Glutamatergic neuron (in vitro differentiated cells): Measurements from ENCODE around the gene FLOT1. TPM values are rescaled to one million over a fixed set of nuclear protein-coding genes. Genes with fewer than 3 reads are reported as not detected.

Experiments used
- DNase-seq: peaks from one replicate; pipeline ENCODE4 v3.0.0; 2022
- H3K27ac Mint-ChIP-seq: one replicate; pipeline ENCODE4 v1.8.0; 2020; ENCODE audit warnings: mild to moderate bottlenecking, mixed read lengths, inconsistent platforms; ENCODE audit not compliant: unreplicated experiment
- H3K27me3 Mint-ChIP-seq: one replicate; pipeline ENCODE4 v1.8.0; 2020; ENCODE audit warnings: mild to moderate bottlenecking, moderate library complexity, mixed read lengths, inconsistent platforms; ENCODE audit not compliant: unreplicated experiment
- H3K36me3 Mint-ChIP-seq: one replicate; pipeline ENCODE4 v1.8.0; 2020; ENCODE audit warnings: mild to moderate bottlenecking, mixed read lengths, inconsistent platforms; ENCODE audit not compliant: unreplicated experiment
- H3K4me1 Mint-ChIP-seq: one replicate; pipeline ENCODE4 v1.8.0; 2020; ENCODE audit warnings: mild to moderate bottlenecking, low read depth, mixed read lengths, inconsistent platforms; ENCODE audit not compliant: unreplicated experiment
- H3K4me3 Mint-ChIP-seq: one replicate; pipeline ENCODE4 v1.8.0; 2020; ENCODE audit warnings: mild to moderate bottlenecking, mixed read lengths, inconsistent platforms; ENCODE audit not compliant: unreplicated experiment
- H3K9me3 Mint-ChIP-seq: one replicate; pipeline ENCODE4 v1.8.0; 2020; ENCODE audit warnings: mild to moderate bottlenecking, moderate library complexity, mixed read lengths, inconsistent platforms; ENCODE audit not compliant: unreplicated experiment
- total RNA-seq: library from RNA; stranded (reverse); fragmentation: NEBNext Ultra II Directional; extraction: Animal tissue kit (Norgen Biotek cat#: 25700); gene quantifications from one replicate; pipeline ENCODE4 v1.2.1, GENCODE V29; 2021; ENCODE audit not compliant: unreplicated experiment
- TF ChIP-seq, protein P1 (sequence below): fragments of 200-600 bp; sonication (generic); IDR thresholded peaks from one replicate; pipeline ENCODE4 v1.5.0; 2021; ENCODE audit not compliant: partially characterized antibody, unreplicated experiment

Gene FLOT1
- total RNA-seq, 1 donor from 2014 or later: 191 TPM

DNA sequence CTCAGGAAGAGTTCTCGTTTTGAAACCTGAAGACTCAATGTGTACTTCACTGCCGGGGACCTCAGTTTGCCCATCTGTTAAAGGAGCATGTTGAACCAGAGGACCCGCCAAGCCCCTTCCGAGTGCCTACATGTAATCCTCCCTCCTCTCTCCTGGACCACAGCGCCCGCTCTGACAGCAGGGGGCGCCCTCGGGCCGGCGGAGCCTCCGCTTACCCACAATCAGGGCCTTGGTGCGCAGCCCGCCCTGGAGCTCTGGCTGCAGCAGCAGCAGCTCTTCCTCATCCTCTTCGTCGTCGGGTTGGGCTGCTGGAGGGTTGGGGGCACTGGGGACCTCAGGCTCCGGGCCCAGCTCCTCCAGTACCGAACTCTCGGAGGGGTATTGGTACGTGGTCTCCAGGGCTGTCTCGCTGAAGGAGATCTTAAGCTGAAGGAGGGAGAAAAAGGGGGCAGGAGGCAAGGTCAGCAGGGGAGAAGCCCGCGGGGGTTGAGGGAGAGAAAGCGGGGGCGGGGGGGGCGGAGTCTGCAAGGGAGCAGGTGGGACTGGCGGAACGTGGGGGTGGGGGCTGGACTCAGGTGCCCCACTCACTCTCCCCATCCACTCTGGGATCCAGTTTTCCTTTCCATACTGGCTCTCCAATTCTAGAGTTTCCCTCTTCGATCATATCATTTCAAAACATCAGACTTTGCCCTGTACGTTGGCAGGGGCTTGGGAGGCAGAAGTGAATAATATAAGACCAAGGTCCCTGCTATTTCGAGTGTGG lies 63.3 kb downstream of the FLOT1 start:
- TF ChIP-seq, protein P1, sequence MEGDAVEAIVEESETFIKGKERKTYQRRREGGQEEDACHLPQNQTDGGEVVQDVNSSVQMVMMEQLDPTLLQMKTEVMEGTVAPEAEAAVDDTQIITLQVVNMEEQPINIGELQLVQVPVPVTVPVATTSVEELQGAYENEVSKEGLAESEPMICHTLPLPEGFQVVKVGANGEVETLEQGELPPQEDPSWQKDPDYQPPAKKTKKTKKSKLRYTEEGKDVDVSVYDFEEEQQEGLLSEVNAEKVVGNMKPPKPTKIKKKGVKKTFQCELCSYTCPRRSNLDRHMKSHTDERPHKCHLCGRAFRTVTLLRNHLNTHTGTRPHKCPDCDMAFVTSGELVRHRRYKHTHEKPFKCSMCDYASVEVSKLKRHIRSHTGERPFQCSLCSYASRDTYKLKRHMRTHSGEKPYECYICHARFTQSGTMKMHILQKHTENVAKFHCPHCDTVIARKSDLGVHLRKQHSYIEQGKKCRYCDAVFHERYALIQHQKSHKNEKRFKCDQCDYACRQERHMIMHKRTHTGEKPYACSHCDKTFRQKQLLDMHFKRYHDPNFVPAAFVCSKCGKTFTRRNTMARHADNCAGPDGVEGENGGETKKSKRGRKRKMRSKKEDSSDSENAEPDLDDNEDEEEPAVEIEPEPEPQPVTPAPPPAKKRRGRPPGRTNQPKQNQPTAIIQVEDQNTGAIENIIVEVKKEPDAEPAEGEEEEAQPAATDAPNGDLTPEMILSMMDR: peak; percentile 92
- H3K27me3 Mint-ChIP-seq: peaks cover 11% of the 10 kb centered on the region
- H3K27ac Mint-ChIP-seq: peak overlapping the region; percentile 55
- DNase-seq: peak; percentile 95
- peaks cover 6% of the 10 kb centered on the region for H3K36me3 Mint-ChIP-seq
- H3K9me3 Mint-ChIP-seq: peaks cover 10% of the 10 kb centered on the region
- H3K4me1 Mint-ChIP-seq: peaks cover 28% of the 10 kb centered on the region
- H3K4me3 Mint-ChIP-seq: peak overlapping the region; percentile 90

Other genes with a start within 250 kb of the FLOT1 start
- gene GNL1, start 186.2 kb downstream of the FLOT1 start, total RNA-seq: 42.1 TPM
- gene PRR3, start 185.4 kb downstream of the FLOT1 start, total RNA-seq: 34.7 TPM
- 62.7 TPM for gene ABCF1, start 171.2 kb downstream of the FLOT1 start, total RNA-seq
- 99.7 TPM for gene PPP1R10, start 125.4 kb downstream of the FLOT1 start, total RNA-seq
- 40.0 TPM for gene MRPS18B, start 124.8 kb downstream of the FLOT1 start, total RNA-seq
- gene ATAT1, start 115.8 kb downstream of the FLOT1 start, total RNA-seq: 131 TPM
- 13.7 TPM for gene C6orf136, start 95.6 kb downstream of the FLOT1 start, total RNA-seq
- 26.9 TPM for gene DHX16, start 69.7 kb downstream of the FLOT1 start, total RNA-seq
- 175 TPM for gene PPP1R18, start 56.0 kb downstream of the FLOT1 start, total RNA-seq
- gene NRM, start 51.7 kb downstream of the FLOT1 start, total RNA-seq: 52.2 TPM
- 50.4 TPM for gene MDC1, start 25.4 kb downstream of the FLOT1 start, total RNA-seq
- 2,264 TPM for gene TUBB, start 22.3 kb downstream of the FLOT1 start, total RNA-seq
- 13.5 TPM for gene IER3, start 1.9 kb upstream of the FLOT1 start, total RNA-seq
- gene DDR1, start 141.8 kb upstream of the FLOT1 start, total RNA-seq: 120 TPM
- gene GTF2H4, start 165.5 kb upstream of the FLOT1 start, total RNA-seq: 67.2 TPM
- 47.0 TPM for gene VARS2, start 171.6 kb upstream of the FLOT1 start, total RNA-seq
- gene SFTA2, start 189.5 kb upstream of the FLOT1 start, total RNA-seq: not detected
- gene MUCL3, start 198.3 kb upstream of the FLOT1 start, total RNA-seq: not detected
- gene MUC21, start 241.0 kb upstream of the FLOT1 start, total RNA-seq: not detected